Ishikawa (cell line): Measurements from ENCODE around the gene SSBP3.

Experiments
- CEBPB ChIP-seq: IDR thresholded peaks from 2 replicates; pipeline ENCODE4 v1.6.1; 2012
- EGR1 ChIP-seq: IDR thresholded peaks from 2 replicates; pipeline ENCODE4 v1.6.1; 2012
- EP300 ChIP-seq: IDR thresholded peaks from 2 replicates; pipeline ENCODE4 v1.6.1; 2012; ENCODE audit warnings: borderline replicate concordance
- FOXM1 ChIP-seq: IDR thresholded peaks from 2 replicates; pipeline ENCODE4 v1.6.1; 2012; ENCODE audit warnings: low read depth, borderline replicate concordance
- NFIC ChIP-seq: IDR thresholded peaks from 2 replicates; pipeline ENCODE4 v1.6.1; 2012
- RAD21 ChIP-seq: IDR thresholded peaks from 2 replicates; pipeline ENCODE4 v1.6.1; 2012; ENCODE audit warnings: low read depth
- TCF12 ChIP-seq: IDR thresholded peaks from 2 replicates; pipeline ENCODE4 v1.6.1; 2012; ENCODE audit warnings: low read depth
- YY1 ChIP-seq: IDR thresholded peaks from 2 replicates; pipeline ENCODE4 v1.6.1; 2012; ENCODE audit warnings: low read depth
- ZBTB7A ChIP-seq: IDR thresholded peaks from 2 replicates; pipeline ENCODE4 v1.6.1; 2012; ENCODE audit warnings: low read depth
- TF ChIP-seq, protein P1 (sequence below): IDR thresholded peaks from 2 replicates; pipeline ENCODE4 v1.6.1; 2012; ENCODE audit warnings: low read depth, mild to moderate bottlenecking
- TF ChIP-seq, protein P2 (sequence below): IDR thresholded peaks from 2 replicates; pipeline ENCODE4 v1.6.1; 2012

DNA sequence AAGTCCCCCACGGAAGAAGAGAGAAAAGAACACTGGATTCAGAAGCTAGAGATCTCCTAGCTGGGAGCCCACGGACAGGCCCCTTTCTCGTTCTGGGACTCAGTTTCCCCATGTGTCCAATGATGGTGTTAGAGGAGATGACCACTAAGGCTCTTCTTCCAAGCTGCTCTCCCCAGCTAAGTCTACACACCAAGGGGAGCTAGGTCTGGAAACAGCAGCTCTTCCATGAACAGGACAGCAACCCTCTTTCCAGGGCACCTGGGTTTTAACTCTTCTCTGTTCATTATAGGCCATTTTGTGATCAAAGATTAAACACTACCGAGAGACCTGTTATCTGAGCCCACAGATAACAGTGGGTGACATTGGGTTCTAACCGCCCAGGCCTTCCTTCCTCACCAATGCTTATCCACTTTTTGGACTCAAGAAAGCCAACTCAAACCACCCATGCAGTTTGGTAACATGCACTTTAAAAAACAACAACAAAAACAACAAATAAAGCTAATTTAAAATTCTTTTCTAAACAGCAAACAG, 120.3 kb downstream of the SSBP3 start:
- TF ChIP-seq, protein P1, sequence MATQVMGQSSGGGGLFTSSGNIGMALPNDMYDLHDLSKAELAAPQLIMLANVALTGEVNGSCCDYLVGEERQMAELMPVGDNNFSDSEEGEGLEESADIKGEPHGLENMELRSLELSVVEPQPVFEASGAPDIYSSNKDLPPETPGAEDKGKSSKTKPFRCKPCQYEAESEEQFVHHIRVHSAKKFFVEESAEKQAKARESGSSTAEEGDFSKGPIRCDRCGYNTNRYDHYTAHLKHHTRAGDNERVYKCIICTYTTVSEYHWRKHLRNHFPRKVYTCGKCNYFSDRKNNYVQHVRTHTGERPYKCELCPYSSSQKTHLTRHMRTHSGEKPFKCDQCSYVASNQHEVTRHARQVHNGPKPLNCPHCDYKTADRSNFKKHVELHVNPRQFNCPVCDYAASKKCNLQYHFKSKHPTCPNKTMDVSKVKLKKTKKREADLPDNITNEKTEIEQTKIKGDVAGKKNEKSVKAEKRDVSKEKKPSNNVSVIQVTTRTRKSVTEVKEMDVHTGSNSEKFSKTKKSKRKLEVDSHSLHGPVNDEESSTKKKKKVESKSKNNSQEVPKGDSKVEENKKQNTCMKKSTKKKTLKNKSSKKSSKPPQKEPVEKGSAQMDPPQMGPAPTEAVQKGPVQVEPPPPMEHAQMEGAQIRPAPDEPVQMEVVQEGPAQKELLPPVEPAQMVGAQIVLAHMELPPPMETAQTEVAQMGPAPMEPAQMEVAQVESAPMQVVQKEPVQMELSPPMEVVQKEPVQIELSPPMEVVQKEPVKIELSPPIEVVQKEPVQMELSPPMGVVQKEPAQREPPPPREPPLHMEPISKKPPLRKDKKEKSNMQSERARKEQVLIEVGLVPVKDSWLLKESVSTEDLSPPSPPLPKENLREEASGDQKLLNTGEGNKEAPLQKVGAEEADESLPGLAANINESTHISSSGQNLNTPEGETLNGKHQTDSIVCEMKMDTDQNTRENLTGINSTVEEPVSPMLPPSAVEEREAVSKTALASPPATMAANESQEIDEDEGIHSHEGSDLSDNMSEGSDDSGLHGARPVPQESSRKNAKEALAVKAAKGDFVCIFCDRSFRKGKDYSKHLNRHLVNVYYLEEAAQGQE = no peak
- TF ChIP-seq CEBPB (no peak), EGR1 (no peak), YY1 (no peak), FOXM1 (no peak), EP300 (no peak), ZBTB7A (no peak), NFIC (no peak), TCF12 (no peak), RAD21 (no peak)
- TF ChIP-seq, protein P2, sequence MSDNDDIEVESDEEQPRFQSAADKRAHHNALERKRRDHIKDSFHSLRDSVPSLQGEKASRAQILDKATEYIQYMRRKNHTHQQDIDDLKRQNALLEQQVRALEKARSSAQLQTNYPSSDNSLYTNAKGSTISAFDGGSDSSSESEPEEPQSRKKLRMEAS = no peak
